ENCODE measurements around the gene LRCOL1. TPM values are rescaled to one million over a fixed set of nuclear protein-coding genes. Genes with fewer than 3 reads are reported as not detected.

LRCOL1 gene
- total and polyA plus RNA-seq, 2 of the 13 experiments (the other 11 are each of a cell fraction or from before 2014, with no cell fraction given), result not detected

DNA sequence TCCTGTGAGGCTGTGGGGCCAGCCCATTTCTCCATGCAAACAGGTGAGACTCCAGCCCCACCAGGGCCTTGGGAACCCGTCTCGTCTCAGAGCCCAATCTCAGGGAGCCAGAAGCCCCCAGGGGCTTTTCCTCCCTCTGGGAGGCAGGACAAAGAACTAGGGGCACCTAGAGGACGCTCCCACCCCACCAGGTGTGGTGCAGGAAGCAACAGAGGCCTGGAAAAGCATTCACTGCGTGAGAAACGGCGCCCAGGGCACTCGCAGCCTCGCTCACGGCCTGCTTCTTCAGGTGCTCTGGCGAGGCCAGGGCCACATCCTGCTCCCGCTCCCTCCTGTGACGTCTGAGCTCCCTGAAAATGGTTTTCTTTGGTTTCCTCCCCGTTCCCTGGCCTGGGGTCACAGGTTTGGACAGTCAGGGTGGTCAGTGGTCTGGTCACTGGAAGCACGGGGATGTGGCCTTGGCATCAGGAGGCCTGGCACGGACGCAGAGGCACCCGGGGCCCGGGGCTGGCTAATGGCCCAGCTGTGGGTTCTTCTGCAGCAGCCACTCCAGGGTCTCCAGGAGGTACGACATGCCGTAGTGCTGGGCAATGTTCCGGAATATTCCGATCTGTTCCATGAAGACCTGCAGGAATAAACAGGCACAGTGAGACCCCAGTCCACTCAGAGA, 13.9 kb upstream of the LRCOL1 start:
- WGBS (ENCODE audit: low lambda C conversion rate), result 97% methylated on average over 17 of the region's 22 CpGs
- Histone ChIP-seq H3K36me3 (replicated peaks in 1 of 2; ENCODE audit: control insufficient read depth in 1 of 2, insufficient read depth in 2 of 2, low read length in 2 of 2) (peaks cover 12 to 23% of the 10 kb centered on the region in 2 experiments; a peak in 3 of 5 replicates), H3K79me2 (ENCODE audit: insufficient read depth, low read length) (no peaks in the 10 kb centered on the region), H3K4me1 (ENCODE audit: insufficient read depth, low read length) (peaks cover 10% of the 10 kb centered on the region), H2AFZ (ENCODE audit: low read length) (no peak overlapping the region), H3K4me3 (replicated peaks in 1 of 3; ENCODE audit: insufficient read depth in 1 of 3, low read depth in 2 of 3, low read length in 3 of 3) (no peak overlapping the region), H4K20me1 (ENCODE audit: insufficient read depth, low read length) (no peaks in the 10 kb centered on the region; the same call in 1 of the 2 replicates), H3K9me3 (ENCODE audit: low read length) (no peaks in the 10 kb centered on the region), H3K4me2 (ENCODE audit: low read depth, low read length) (no peak overlapping the region), H3K27ac (ENCODE audit: extremely low read length, insufficient read depth, low read length) (no peak overlapping the region), H3K9ac (ENCODE audit: insufficient read depth, low read depth, low read length) (no peak overlapping the region), H3K27me3 (ENCODE audit: control insufficient read depth in 1 of 2, insufficient read depth in 2 of 2, low read length in 2 of 2) (no peaks in the 10 kb centered on the region)
- FAIRE-seq, result no peak
- ChIA-PET POLR2A (no interaction called here), CTCF (ENCODE audit: low intra/inter-chr PET ratio, low total read pairs) (no interaction called here)
- no peak for DNase-seq (ENCODE audit: low spot score)
- ATAC-seq, result no peak
- no TSS peak for BruUV-seq (replicated peaks)
- intact Hi-C loops (cut with micrococcal nuclease; ENCODE audit: unreplicated experiment) (no loop called here), in situ Hi-C loops (cut with HindIII; ENCODE audit: extremely low pct_ligation_motif_present, low pct_unique_long_range_greater_than_20kb) (no loop called here)
- TF ChIP-seq, protein P1, sequence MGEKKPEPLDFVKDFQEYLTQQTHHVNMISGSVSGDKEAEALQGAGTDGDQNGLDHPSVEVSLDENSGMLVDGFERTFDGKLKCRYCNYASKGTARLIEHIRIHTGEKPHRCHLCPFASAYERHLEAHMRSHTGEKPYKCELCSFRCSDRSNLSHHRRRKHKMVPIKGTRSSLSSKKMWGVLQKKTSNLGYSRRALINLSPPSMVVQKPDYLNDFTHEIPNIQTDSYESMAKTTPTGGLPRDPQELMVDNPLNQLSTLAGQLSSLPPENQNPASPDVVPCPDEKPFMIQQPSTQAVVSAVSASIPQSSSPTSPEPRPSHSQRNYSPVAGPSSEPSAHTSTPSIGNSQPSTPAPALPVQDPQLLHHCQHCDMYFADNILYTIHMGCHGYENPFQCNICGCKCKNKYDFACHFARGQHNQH (CRISPR knock-in tag; IDR thresholded peaks at IDR 0.05), result no peak
- TF ChIP-seq, protein P2, sequence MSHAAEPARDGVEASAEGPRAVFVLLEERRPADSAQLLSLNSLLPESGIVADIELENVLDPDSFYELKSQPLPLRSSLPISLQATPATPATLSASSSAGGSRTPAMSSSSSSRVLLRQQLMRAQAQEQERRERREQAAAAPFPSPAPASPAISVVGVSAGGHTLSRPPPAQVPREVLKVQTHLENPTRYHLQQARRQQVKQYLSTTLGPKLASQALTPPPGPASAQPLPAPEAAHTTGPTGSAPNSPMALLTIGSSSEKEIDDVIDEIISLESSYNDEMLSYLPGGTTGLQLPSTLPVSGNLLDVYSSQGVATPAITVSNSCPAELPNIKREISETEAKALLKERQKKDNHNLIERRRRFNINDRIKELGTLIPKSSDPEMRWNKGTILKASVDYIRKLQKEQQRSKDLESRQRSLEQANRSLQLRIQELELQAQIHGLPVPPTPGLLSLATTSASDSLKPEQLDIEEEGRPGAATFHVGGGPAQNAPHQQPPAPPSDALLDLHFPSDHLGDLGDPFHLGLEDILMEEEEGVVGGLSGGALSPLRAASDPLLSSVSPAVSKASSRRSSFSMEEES (CRISPR knock-in tag; IDR thresholded peaks at IDR 0.05), result no peak
- TF ChIP-seq MEIS2 (CRISPR knock-in tag; IDR thresholded peaks at IDR 0.05), result no peak
- no peak for TF ChIP-seq GLI4 (CRISPR knock-in tag; IDR thresholded peaks at IDR 0.05; ENCODE audit: borderline replicate concordance)

Measured in HepG2 (cell line).